Liver (tissue), 3 donors: Measurements from ENCODE around the gene IRF3.

ENCODE experiments used
- CTCF ChIP-seq: fragments of 150-350 bp; IDR thresholded peaks from 2 replicates; pipeline ENCODE4 v1.5.1; 2017; ENCODE audit warnings: improper control_type of control experiment, low read depth, low read length; ENCODE audit not compliant: missing input control
- EGR1 ChIP-seq, 2 donors: IDR thresholded peaks; 2 replicates each; pipeline ENCODE4 v1.6.1; 2016 to 2018; ENCODE audit warnings: antibody characterized with exemption in 2 of 2, low read depth in 2 of 2
- JUND ChIP-seq, 2 donors: IDR thresholded peaks; 2 replicates each; pipeline ENCODE4 v1.6.1; 2016; ENCODE audit warnings: antibody characterized with exemption in 2 of 2
- RAD21 ChIP-seq, 2 donors: IDR thresholded peaks; 2 replicates each; pipeline ENCODE4 v1.6.1; 2016; ENCODE audit warnings: antibody characterized with exemption in 2 of 2, mild to moderate bottlenecking in 2 of 2
- REST ChIP-seq: IDR thresholded peaks from 2 replicates; pipeline ENCODE4 v1.6.1; 2016; ENCODE audit warnings: antibody characterized with exemption, mild to moderate bottlenecking
- RXRA ChIP-seq, 2 donors: IDR thresholded peaks; 2 replicates each; pipeline ENCODE4 v1.6.1; 2017 to 2018; ENCODE audit warnings: antibody characterized with exemption in 2 of 2, mild to moderate bottlenecking in 1 of 2
- TAF1 ChIP-seq: conservative IDR thresholded peaks from 2 replicates; pipeline ENCODE4 v1.6.1; 2016; ENCODE audit warnings: antibody characterized with exemption, mild to moderate bottlenecking
- YY1 ChIP-seq: IDR thresholded peaks from 2 replicates; pipeline ENCODE4 v1.6.1; 2016; ENCODE audit warnings: antibody characterized with exemption, mild to moderate bottlenecking
- ZBTB33 ChIP-seq: IDR thresholded peaks from 2 replicates; pipeline ENCODE4 v1.6.1; 2016; ENCODE audit warnings: antibody characterized with exemption
- donor health status: healthy.
- donor health status: healthy.

GRCh38 chr19:49645592-49645991 is 20.1 kb downstream of the IRF3 start:
- TF ChIP-seq REST, result no peak
- no peak for TF ChIP-seq CTCF
- no peak for TF ChIP-seq TAF1
- TF ChIP-seq YY1, result no peak
- no peak for TF ChIP-seq RXRA (IDR thresholded peaks at IDR 0.05)
- no peak for TF ChIP-seq EGR1 (IDR thresholded peaks at IDR 0.05; ENCODE audit: low read depth in 2 of 2)
- no peak for TF ChIP-seq JUND (IDR thresholded peaks at IDR 0.05)
- TF ChIP-seq RAD21 (IDR thresholded peaks at IDR 0.05), result no peak
- TF ChIP-seq ZBTB33, result no peak
